IMR-90 (cell line): Measurements from ENCODE around the gene AUTS2. TPM values are rescaled to one million over a fixed set of nuclear protein-coding genes. Genes with fewer than 3 reads are reported as not detected.

Experiments
- ATAC-seq: fragments of 200-7000 bp; cut with Tn5 transposase; 2 replicates; pipeline ENCODE4 v1.9.1; 2020; ENCODE audit warnings: low read depth, mild to moderate bottlenecking, moderate library complexity
- BruUV-seq: library from RNA; stranded (reverse); fragments of 400-500 nt; replicated peaks from 2 replicates; lab custom pipeline; 2021; lab: Mats Ljungman, UMichigan
- CTCF ChIA-PET: fragments of 300-600 bp; formaldehyde crosslinking; extraction: SDS; loops from one replicate; lab custom pipeline; 2021; ENCODE audit warnings: antibody characterized with exemption; lab: Yijun Ruan, JAX
- POLR2A ChIA-PET: fragments of 300-600 bp; sonication (Branson Sonifier 250); formaldehyde crosslinking; loops from one replicate; lab custom pipeline; 2022; ENCODE audit warnings: antibody characterized with exemption; ENCODE audit not compliant: unreplicated experiment; lab: Charles Lee
- DNase-seq: peaks from one replicate; pipeline ENCODE4 v3.0.0; 2013
- H2AFZ ChIP-seq: replicated peaks from 2 replicates; pipeline ENCODE3; 2013; ENCODE audit warnings: low read length, mild to moderate bottlenecking; ENCODE audit not compliant: poor library complexity
- H2AK5ac ChIP-seq: 2 replicates; pipeline ENCODE4 v1.6.1; 2013; ENCODE audit warnings: low read depth, low read length, inconsistent platforms
- H2AK9ac ChIP-seq: replicated peaks from 2 replicates; pipeline ENCODE3; 2013; ENCODE audit warnings: mild to moderate bottlenecking, low read depth, low read length, moderate library complexity; ENCODE audit not compliant: poor library complexity
- H2BK120ac ChIP-seq: 2 replicates; pipeline ENCODE4 v1.6.1; 2013; ENCODE audit warnings: low read depth, low read length, inconsistent platforms
- H2BK15ac ChIP-seq: 3 replicates; pipeline ENCODE4 v1.6.1; 2013; ENCODE audit warnings: low read depth, low read length, inconsistent platforms
- H2BK20ac ChIP-seq: 2 replicates; pipeline ENCODE4 v1.6.1; 2013; ENCODE audit warnings: low read depth, mild to moderate bottlenecking, inconsistent platforms, low read length, moderate library complexity
- H2BK5ac ChIP-seq: 2 replicates; pipeline ENCODE4 v1.6.1; 2013; ENCODE audit warnings: mild to moderate bottlenecking, low read depth, low read length, inconsistent platforms; ENCODE audit not compliant: poor library complexity, severe bottlenecking
- H3K14ac ChIP-seq: replicated peaks from 2 replicates; pipeline ENCODE4 v1.6.1; 2013; ENCODE audit warnings: low read depth, low read length, inconsistent platforms
- H3K18ac ChIP-seq: 2 replicates; pipeline ENCODE4 v1.6.1; 2013; ENCODE audit warnings: low read depth, low read length, control low read depth
- H3K23ac ChIP-seq: 2 replicates; pipeline ENCODE4 v1.6.1; 2013; ENCODE audit warnings: low read depth, low read length, inconsistent platforms
- H3K27ac ChIP-seq: 2 replicates; pipeline ENCODE4 v1.5.1; 2013; ENCODE audit warnings: mild to moderate bottlenecking, control low read depth, low read length; ENCODE audit not compliant: insufficient read depth
- H3K27me3 ChIP-seq: 2 replicates; pipeline ENCODE4 v1.6.1; 2013; ENCODE audit warnings: low read length; ENCODE audit not compliant: control insufficient read depth, insufficient read depth
- H3K36me3 ChIP-seq: 2 replicates; pipeline ENCODE4 v1.6.1; 2013; ENCODE audit warnings: low read length, mixed read lengths; ENCODE audit not compliant: control insufficient read depth, insufficient read depth
- H3K4ac ChIP-seq: 2 replicates; pipeline ENCODE4 v1.6.1; 2013; ENCODE audit warnings: low read depth, low read length, inconsistent platforms
- H3K4me1 ChIP-seq: 2 replicates; pipeline ENCODE4 v1.6.1; 2013; ENCODE audit warnings: low read length, mixed read lengths; ENCODE audit not compliant: control insufficient read depth, insufficient read depth
- H3K4me2 ChIP-seq: 2 replicates; pipeline ENCODE4 v1.6.1; 2013; ENCODE audit warnings: low read depth, mild to moderate bottlenecking, control low read depth, low read length, moderate library complexity
- H3K4me3 ChIP-seq: 2 replicates; pipeline ENCODE4 v1.5.1; 2013; ENCODE audit warnings: low read depth, mild to moderate bottlenecking, control low read depth, low read length, moderate library complexity; ENCODE audit not compliant: insufficient read depth
- H3K56ac ChIP-seq: 2 replicates; pipeline ENCODE4 v1.6.1; 2013; ENCODE audit warnings: low read length, inconsistent platforms; ENCODE audit not compliant: insufficient read depth; ENCODE audit errors: extremely low read depth
- H3K79me1 ChIP-seq, 2 experiments: 2 replicates each; pipeline ENCODE4 v1.6.1; 2013; ENCODE audit warnings: low read length in 2 of 2, inconsistent platforms in 1 of 2, low read depth in 1 of 2
- H3K9ac ChIP-seq: 2 replicates; pipeline ENCODE4 v1.6.1; 2013; ENCODE audit warnings: low read depth, low read length, control low read depth
- H3K9me1 ChIP-seq: 2 replicates; pipeline ENCODE4 v1.6.1; 2013; ENCODE audit warnings: low read length, inconsistent platforms; ENCODE audit not compliant: insufficient read depth
- H3K9me3 ChIP-seq: 2 replicates; pipeline ENCODE4 v1.6.1; 2013; ENCODE audit warnings: low read length; ENCODE audit not compliant: control insufficient read depth, insufficient read depth
- H4K20me1 ChIP-seq: 2 replicates; pipeline ENCODE4 v1.6.1; 2013; ENCODE audit warnings: low read length, inconsistent platforms; ENCODE audit not compliant: insufficient read depth
- H4K5ac ChIP-seq: 2 replicates; pipeline ENCODE4 v1.6.1; 2013; ENCODE audit warnings: mild to moderate bottlenecking, low read depth, low read length, control low read depth
- H4K8ac ChIP-seq, 2 experiments: 2 replicates each; pipeline ENCODE4 v1.6.1; 2013; ENCODE audit warnings: low read depth in 2 of 2, low read length in 2 of 2, control low read depth in 1 of 2, inconsistent platforms in 1 of 2
- H4K91ac ChIP-seq: 2 replicates; pipeline ENCODE4 v1.6.1; 2013; ENCODE audit warnings: low read depth, low read length, inconsistent platforms; ENCODE audit not compliant: insufficient read depth
- CEBPB ChIP-seq: IDR thresholded peaks from 2 replicates; pipeline ENCODE4 v1.6.1; 2012; ENCODE audit warnings: low read depth, low read length, improper control_type of control experiment
- CHD1 ChIP-seq: IDR thresholded peaks from 2 replicates; pipeline ENCODE4 v1.6.1; 2012; ENCODE audit warnings: low read depth, low read length, improper control_type of control experiment
- ELK1 ChIP-seq: fragments of 150-350 bp; IDR thresholded peaks from 2 replicates; pipeline ENCODE4 v1.6.1; 2016; ENCODE audit warnings: low read depth, mild to moderate bottlenecking, low read length, moderate library complexity, borderline replicate concordance
- MAZ ChIP-seq: IDR thresholded peaks from 2 replicates; pipeline ENCODE4 v1.6.1; 2012; ENCODE audit warnings: low read depth, mild to moderate bottlenecking, low read length, improper control_type of control experiment, moderate library complexity, borderline replicate concordance
- MXI1 ChIP-seq: IDR thresholded peaks from 2 replicates; pipeline ENCODE4 v1.6.1; 2012; ENCODE audit warnings: low read depth, mild to moderate bottlenecking, low read length, moderate library complexity, borderline replicate concordance
- NFE2L2 ChIP-seq: fragments of 150-350 bp; IDR thresholded peaks from 2 replicates; pipeline ENCODE4 v1.6.1; 2016; ENCODE audit warnings: low read depth, mild to moderate bottlenecking, low read length
- POLR2A ChIP-seq: IDR thresholded peaks from 2 replicates; pipeline ENCODE4 v1.6.1; 2012; ENCODE audit warnings: mild to moderate bottlenecking, low read depth, low read length
- RAD21 ChIP-seq: IDR thresholded peaks from 2 replicates; pipeline ENCODE4 v1.6.1; 2012; ENCODE audit warnings: low read length, improper control_type of control experiment
- RCOR1 ChIP-seq: IDR thresholded peaks from 2 replicates; pipeline ENCODE4 v1.6.1; 2012; ENCODE audit warnings: mild to moderate bottlenecking, low read length, improper control_type of control experiment; ENCODE audit not compliant: insufficient replicate concordance
- SMC3 ChIP-seq: fragments of 150-350 bp; IDR thresholded peaks from 2 replicates; pipeline ENCODE4 v1.6.1; 2016; ENCODE audit warnings: low read depth, mild to moderate bottlenecking, antibody characterized with exemption, low read length, moderate library complexity
- WGBS, 2 experiments: methylation state at CpG; one replicate each; pipeline versions ENCODE4 v1.1.5 to v1.1.7; 2013; ENCODE audit warnings: missing lambda C conversion rate in 2 of 2; ENCODE audit not compliant: insufficient read length in 1 of 2; ENCODE audit errors: extremely low coverage in 2 of 2; 5-methylcytosine and 5-hydroxymethylcytosine counted together
- dilution Hi-C: fragments of 300-500 bp; cut with HindIII; formaldehyde crosslinking; loops from one replicate; pipeline ENCODE4 v1.14.3; 2018; ENCODE audit warnings: low sequenced_read_pairs; ENCODE audit not compliant: unreplicated experiment
- in situ Hi-C: fragments of 300-500 bp; cut with MboI; formaldehyde crosslinking; loops from 3 replicates; pipeline ENCODE4 v1.14.3; 2019; ENCODE audit warnings: low sequenced_read_pairs, inconsistent platforms, mixed read lengths
- intact Hi-C: fragments of 100-400 bp; cut with micrococcal nuclease; formaldehyde crosslinking; loops from 2 replicates; pipeline ENCODE4 v1.10.0; 2022
- polyA plus RNA-seq, 3 experiments: library from polyadenylated mRNA; depleted of rRNA; stranded (reverse); fragments of >200 nt; gene quantifications; 2 replicates each; pipeline ENCODE4 v1.2.3, GENCODE V29; 2012; ENCODE audit warnings: low replicate concordance in 1 of 3
- total RNA-seq: library from RNA; depleted of rRNA; stranded (reverse); fragments of >200 nt; gene quantifications from 2 replicates; pipeline ENCODE4 v1.2.3, GENCODE V29; 2012
- TF ChIP-seq, protein P1 (sequence below): conservative IDR thresholded peaks from 2 replicates; pipeline ENCODE4 v1.5.1; 2012; ENCODE audit warnings: mild to moderate bottlenecking, low read depth, low read length, improper control_type of control experiment
- TF ChIP-seq, protein P2 (sequence below): fragments of 150-350 bp; IDR thresholded peaks from 2 replicates; pipeline ENCODE4 v1.6.1; 2017; ENCODE audit warnings: mild to moderate bottlenecking, antibody characterized with exemption, low read length, low read depth

The AUTS2 gene
- total and polyA plus RNA-seq, 2 of the 4 experiments (the other 2 are of a cell fraction): 0.90 to 3.0 TPM

- Histone ChIP-seq H2BK15ac (no peak overlapping the region), H3K36me3 (no peaks in the 10 kb centered on the region), H3K4ac (no peak overlapping the region), H3K23ac (no peak overlapping the region), H4K91ac (no peak overlapping the region), H3K4me2 (no peak overlapping the region), H3K4me3 (no peak overlapping the region), H2AK9ac (no peak overlapping the region), H3K27ac (no peak overlapping the region), H2BK20ac (no peak overlapping the region), H3K18ac (no peak overlapping the region), H2AFZ (no peak overlapping the region), H2AK5ac (no peak overlapping the region), H3K4me1 (no peaks in the 10 kb centered on the region), H4K20me1 (no peaks in the 10 kb centered on the region), H3K9me1 (no peaks in the 10 kb centered on the region), H2BK120ac (no peak overlapping the region), H3K14ac (no peak overlapping the region), H3K9ac (no peak overlapping the region), H4K5ac (no peak overlapping the region), H3K9me3 (0 out of 2 replicates have a peak, but pooled peaks cover 2% of the 10 kb centered on the region), H3K27me3 (no peaks in the 10 kb centered on the region), H3K56ac (no peak overlapping the region), H4K8ac (no peak overlapping the region), H2BK5ac (no peak overlapping the region), H3K79me1 (no peaks in the 10 kb centered on the region)
- dilution Hi-C loops: no loop called here
- POLR2A ChIA-PET: no interaction called here
- DNase-seq: no peak
- no TSS peak for BruUV-seq
- in situ Hi-C loops: no loop called here
- TF ChIP-seq RAD21: no peak
- no peak for TF ChIP-seq MAZ
- no peak for TF ChIP-seq CHD1
- TF ChIP-seq ELK1: no peak
- TF ChIP-seq POLR2A: no peak
- TF ChIP-seq, protein P1, sequence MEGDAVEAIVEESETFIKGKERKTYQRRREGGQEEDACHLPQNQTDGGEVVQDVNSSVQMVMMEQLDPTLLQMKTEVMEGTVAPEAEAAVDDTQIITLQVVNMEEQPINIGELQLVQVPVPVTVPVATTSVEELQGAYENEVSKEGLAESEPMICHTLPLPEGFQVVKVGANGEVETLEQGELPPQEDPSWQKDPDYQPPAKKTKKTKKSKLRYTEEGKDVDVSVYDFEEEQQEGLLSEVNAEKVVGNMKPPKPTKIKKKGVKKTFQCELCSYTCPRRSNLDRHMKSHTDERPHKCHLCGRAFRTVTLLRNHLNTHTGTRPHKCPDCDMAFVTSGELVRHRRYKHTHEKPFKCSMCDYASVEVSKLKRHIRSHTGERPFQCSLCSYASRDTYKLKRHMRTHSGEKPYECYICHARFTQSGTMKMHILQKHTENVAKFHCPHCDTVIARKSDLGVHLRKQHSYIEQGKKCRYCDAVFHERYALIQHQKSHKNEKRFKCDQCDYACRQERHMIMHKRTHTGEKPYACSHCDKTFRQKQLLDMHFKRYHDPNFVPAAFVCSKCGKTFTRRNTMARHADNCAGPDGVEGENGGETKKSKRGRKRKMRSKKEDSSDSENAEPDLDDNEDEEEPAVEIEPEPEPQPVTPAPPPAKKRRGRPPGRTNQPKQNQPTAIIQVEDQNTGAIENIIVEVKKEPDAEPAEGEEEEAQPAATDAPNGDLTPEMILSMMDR: no peak
- no peak for TF ChIP-seq RCOR1
- no peak for TF ChIP-seq NFE2L2
- TF ChIP-seq MXI1: no peak
- no peak for TF ChIP-seq CEBPB
- TF ChIP-seq SMC3: no peak
- TF ChIP-seq, protein P2, sequence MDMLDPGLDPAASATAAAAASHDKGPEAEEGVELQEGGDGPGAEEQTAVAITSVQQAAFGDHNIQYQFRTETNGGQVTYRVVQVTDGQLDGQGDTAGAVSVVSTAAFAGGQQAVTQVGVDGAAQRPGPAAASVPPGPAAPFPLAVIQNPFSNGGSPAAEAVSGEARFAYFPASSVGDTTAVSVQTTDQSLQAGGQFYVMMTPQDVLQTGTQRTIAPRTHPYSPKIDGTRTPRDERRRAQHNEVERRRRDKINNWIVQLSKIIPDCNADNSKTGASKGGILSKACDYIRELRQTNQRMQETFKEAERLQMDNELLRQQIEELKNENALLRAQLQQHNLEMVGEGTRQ: no peak
- no CpG with 5 or more reads among the region's 1 CpG for WGBS, 2 experiments
- intact Hi-C loops: no loop called here
- ATAC-seq: no peak
- CTCF ChIA-PET: no interaction called here
Observed at GRCh38 chr7:69742237-69742636, 144.0 kb downstream of the AUTS2 start.
